GM23248 (cell line): ENCODE results near the gene THBS1. TPM values are rescaled to one million over a fixed set of nuclear protein-coding genes. Genes with fewer than 3 reads are reported as not detected.

Experiments
- DNase-seq: peaks from one replicate; pipeline ENCODE4 v3.0.0-alpha.2; 2015
- H2AFZ ChIP-seq: fragments of 200-600 bp; sonication (generic); 2 replicates; pipeline ENCODE4 v1.6.1; 2016; ENCODE audit warnings: antibody characterized with exemption
- H3F3A ChIP-seq: fragments of 200-600 bp; sonication (generic); 2 replicates; pipeline ENCODE4 v1.6.1; 2016; ENCODE audit warnings: mild to moderate bottlenecking, antibody characterized with exemption, mixed run types; ENCODE audit not compliant: insufficient read depth
- H3K27ac ChIP-seq: fragments of 200-600 bp; sonication (generic); 2 replicates; pipeline ENCODE4 v1.5.1; 2016; ENCODE audit warnings: mild to moderate bottlenecking
- H3K27me3 ChIP-seq: fragments of 200-600 bp; sonication (generic); replicated peaks from 2 replicates; pipeline ENCODE4 v1.6.1; 2016; ENCODE audit warnings: mild to moderate bottlenecking; ENCODE audit not compliant: insufficient read depth
- H3K36me3 ChIP-seq: fragments of 200-600 bp; sonication (generic); 2 replicates; pipeline ENCODE4 v1.6.1; 2016; ENCODE audit warnings: low read depth, mild to moderate bottlenecking
- H3K4me1 ChIP-seq: fragments of 200-600 bp; sonication (generic); 2 replicates; pipeline ENCODE4 v1.6.1; 2016; ENCODE audit warnings: mild to moderate bottlenecking; ENCODE audit not compliant: insufficient read depth
- H3K4me2 ChIP-seq: fragments of 200-600 bp; sonication (generic); one replicate; pipeline ENCODE4 v1.6.1; 2016; ENCODE audit warnings: mild to moderate bottlenecking; ENCODE audit not compliant: unreplicated experiment
- H3K4me3 ChIP-seq: fragments of 200-600 bp; sonication (generic); 2 replicates; pipeline ENCODE4 v1.5.1; 2016; ENCODE audit warnings: mild to moderate bottlenecking
- H3K79me2 ChIP-seq: fragments of 200-600 bp; sonication (generic); 2 replicates; pipeline ENCODE4 v1.6.1; 2016; ENCODE audit warnings: mild to moderate bottlenecking; ENCODE audit not compliant: insufficient read depth
- H3K9ac ChIP-seq: fragments of 200-600 bp; sonication (generic); 2 replicates; pipeline ENCODE4 v1.6.1; 2016; ENCODE audit warnings: mild to moderate bottlenecking
- H3K9me2 ChIP-seq: fragments of 200-600 bp; sonication (generic); 2 replicates; pipeline ENCODE4 v1.6.1; 2016; ENCODE audit warnings: mixed run types, mild to moderate bottlenecking, moderate library complexity; ENCODE audit not compliant: insufficient read depth
- H3K9me3 ChIP-seq: fragments of 200-600 bp; sonication (generic); one replicate; pipeline ENCODE4 v1.6.1; 2017; ENCODE audit warnings: low read depth
- H4K20me1 ChIP-seq: fragments of 200-600 bp; sonication (generic); 2 replicates; pipeline ENCODE4 v1.6.0; 2016; ENCODE audit not compliant: insufficient read depth
- EZH2 ChIP-seq: fragments of 200-600 bp; sonication (generic); IDR thresholded peaks from 2 replicates; pipeline ENCODE4 v1.6.1; 2018; ENCODE audit warnings: antibody characterized with exemption, mild to moderate bottlenecking; ENCODE audit not compliant: insufficient read depth, poor library complexity, severe bottlenecking
- EZH2phosphoT487 ChIP-seq: fragments of 200-600 bp; sonication (generic); IDR thresholded peaks from 2 replicates; pipeline ENCODE4 v1.6.1; 2018; ENCODE audit warnings: antibody characterized with exemption, moderate library complexity, mild to moderate bottlenecking, low read depth; ENCODE audit not compliant: insufficient read depth
- WGBS, 2 experiments: methylation state at CpG; one replicate each; pipeline ENCODE4 v1.1.6; 2015 to 2017; ENCODE audit warnings: low lambda C conversion rate in 2 of 2, low coverage in 1 of 2; ENCODE audit errors: missing lambda C conversion rate in 2 of 2; 5-methylcytosine and 5-hydroxymethylcytosine counted together
- in situ Hi-C: fragments of 300-500 bp; cut with MboI; formaldehyde crosslinking; loops from 2 replicates; pipeline ENCODE4 v1.15.0; 2020
- polyA plus RNA-seq: library from polyadenylated mRNA; unstranded; fragments of >200 nt; fragmentation: Nextera tagmentation; extraction: Ambion mirVana; gene quantifications from 2 replicates; pipeline ENCODE4 v1.2.1, GENCODE V29; 2016
- total RNA-seq: library from RNA; depleted of rRNA; stranded (reverse); fragments of >200 nt; shearing (Covaris generic); gene quantifications from 2 replicates; pipeline ENCODE4 v1.2.3, GENCODE V29; 2014

THBS1 gene
- total and polyA plus RNA-seq, 2 experiments from 2014 or later: 2,858 to 7,697 TPM

- Histone ChIP-seq H3K79me2 (no peaks in the 10 kb centered on the region), H3K36me3 (no peaks in the 10 kb centered on the region), H3K9me2 (no peaks in the 10 kb centered on the region), H3K27me3 (no peaks in the 10 kb centered on the region), H3K9ac (no peak overlapping the region), H3K4me2 (no peak overlapping the region), H4K20me1 (no peaks in the 10 kb centered on the region), H3K9me3 (no peaks in the 10 kb centered on the region), H3K27ac (no peak overlapping the region), H3F3A (no peaks in the 10 kb centered on the region), H3K4me1 (no peaks in the 10 kb centered on the region), H3K4me3 (no peak overlapping the region), H2AFZ (no peak overlapping the region; the same call in 1 of the 2 replicates)
- TF ChIP-seq EZH2: no peak
- TF ChIP-seq EZH2phosphoT487: no peak
- in situ Hi-C loops: no loop called here
- 33 to 45% methylated on average over 2 of the region's 2 CpGs for WGBS, 2 experiments
- DNase-seq: no peak
Measured at GRCh38 chr15:39553947-39554693, 26.8 kb upstream of the THBS1 start.

GRCh38 chr15:39554746-39555387, 26.0 kb upstream of the THBS1 start:
- no peak overlapping the region for H3K9ac ChIP-seq
- no peaks in the 10 kb centered on the region for H3K27me3 ChIP-seq
- no peaks in the 10 kb centered on the region for H3K9me3 ChIP-seq
- H3F3A ChIP-seq: no peaks in the 10 kb centered on the region
- no peaks in the 10 kb centered on the region for H4K20me1 ChIP-seq
- H3K4me2 ChIP-seq: no peak overlapping the region
- no peaks in the 10 kb centered on the region for H3K79me2 ChIP-seq
- H3K27ac ChIP-seq: no peak overlapping the region
- in situ Hi-C loops: no loop called here
- no peaks in the 10 kb centered on the region for H3K4me1 ChIP-seq
- H2AFZ ChIP-seq: no peak overlapping the region
- no peaks in the 10 kb centered on the region for H3K36me3 ChIP-seq
- DNase-seq: no peak
- no peak overlapping the region for H3K4me3 ChIP-seq
- TF ChIP-seq EZH2: no peak
- TF ChIP-seq EZH2phosphoT487: no peak
- H3K9me2 ChIP-seq: no peaks in the 10 kb centered on the region

- no peaks in the 10 kb centered on the region for H3F3A ChIP-seq
- H3K9me2 ChIP-seq: no peaks in the 10 kb centered on the region
- no peaks in the 10 kb centered on the region for H3K27me3 ChIP-seq
- H3K27ac ChIP-seq: no peak overlapping the region
- H3K4me3 ChIP-seq: no peak overlapping the region
- H3K4me2 ChIP-seq: no peak overlapping the region
- WGBS, 2 experiments: 91 to 94% methylated on average over 4 of the region's 4 CpGs
- no peaks in the 10 kb centered on the region for H3K9me3 ChIP-seq
- no peaks in the 10 kb centered on the region for H4K20me1 ChIP-seq
- no peaks in the 10 kb centered on the region for H3K4me1 ChIP-seq
- TF ChIP-seq EZH2: no peak
- TF ChIP-seq EZH2phosphoT487: no peak
- no peak overlapping the region for H3K9ac ChIP-seq
- DNase-seq: no peak
- in situ Hi-C loops: no loop called here
- H3K36me3 ChIP-seq: no peaks in the 10 kb centered on the region
- no peak overlapping the region for H2AFZ ChIP-seq
- H3K79me2 ChIP-seq: no peaks in the 10 kb centered on the region
Measured at GRCh38 chr15:39555885-39556284, 25.0 kb upstream of the THBS1 start.

- H2AFZ ChIP-seq: no peak overlapping the region
- H3K4me2 ChIP-seq: no peak overlapping the region
- no peaks in the 10 kb centered on the region for H3K4me1 ChIP-seq
- H4K20me1 ChIP-seq: no peaks in the 10 kb centered on the region
- no peaks in the 10 kb centered on the region for H3K9me3 ChIP-seq
- in situ Hi-C loops: no loop called here
- no peaks in the 10 kb centered on the region for H3F3A ChIP-seq
- no peak overlapping the region for H3K9ac ChIP-seq
- H3K36me3 ChIP-seq: no peaks in the 10 kb centered on the region
- no peaks in the 10 kb centered on the region for H3K27me3 ChIP-seq
- no peak overlapping the region for H3K27ac ChIP-seq
- H3K4me3 ChIP-seq: no peak overlapping the region
- no peaks in the 10 kb centered on the region for H3K79me2 ChIP-seq
- H3K9me2 ChIP-seq: no peaks in the 10 kb centered on the region
- TF ChIP-seq EZH2phosphoT487 (no peak), EZH2 (no peak)
- WGBS, 2 experiments: 88 to 89% methylated on average over 7 of the region's 7 CpGs
- DNase-seq: no peak
Measured at GRCh38 chr15:39556461-39556860, 24.4 kb upstream of the THBS1 start.
